H1 (cell line): ENCODE data around the gene ANKRD12. TPM values are rescaled to one million over a fixed set of nuclear protein-coding genes. Genes with fewer than 3 reads are reported as not detected.
"Not testable (repeated sequence)": the region's sequence is repeated elsewhere in the genome, so short reads cannot be mapped to it uniquely, and the experiment has no call there.

Experiments
- CTCF ChIA-PET: fragments of 300-600 bp; sonication (Branson Sonifier 250); formaldehyde crosslinking; loops from one replicate; lab custom pipeline; 2021; ENCODE audit not compliant: partially characterized antibody; lab: Charles Lee
- POLR2A ChIA-PET: fragments of 300-600 bp; sonication (Branson Sonifier 250); formaldehyde crosslinking; loops from one replicate; lab custom pipeline; 2021; ENCODE audit warnings: inconsistent platforms; ENCODE audit not compliant: partially characterized antibody; lab: Charles Lee
- DNase-seq, 2 experiments: peaks; one replicate each; pipeline versions ENCODE4 v3.0.0 to v3.0.0-alpha.2; 2010 to 2022; ENCODE audit warnings: low spot score in 2 of 2, low read depth in 1 of 2, mixed read lengths in 1 of 2
- FAIRE-seq: peaks from 2 replicates; lab custom pipeline; 2011; peaks lifted over from hg19 to GRCh38; lab: Jason Lieb, UNC
- H2AFZ ChIP-seq: 2 replicates; pipeline ENCODE4 v1.8.1; 2012; ENCODE audit warnings: low read length, inconsistent platforms
- H2AK5ac ChIP-seq: 2 replicates; pipeline ENCODE4 v1.6.1; 2013; ENCODE audit warnings: low read depth, low read length
- H2BK120ac ChIP-seq: replicated peaks from 2 replicates; pipeline ENCODE3; 2013; ENCODE audit warnings: low read depth, low read length, inconsistent platforms
- H2BK12ac ChIP-seq: 2 replicates; pipeline ENCODE4 v1.6.1; 2013; ENCODE audit warnings: low read depth, low read length
- H2BK15ac ChIP-seq: 2 replicates; pipeline ENCODE4 v1.6.1; 2013; ENCODE audit warnings: low read length
- H2BK20ac ChIP-seq: 2 replicates; pipeline ENCODE4 v1.6.1; 2013; ENCODE audit warnings: low read length
- H2BK5ac ChIP-seq: 2 replicates; pipeline ENCODE4 v1.6.1; 2013; ENCODE audit warnings: low read depth, low read length
- H3K14ac ChIP-seq: 2 replicates; pipeline ENCODE4 v1.6.1; 2013; ENCODE audit warnings: inconsistent platforms; ENCODE audit not compliant: insufficient read length
- H3K18ac ChIP-seq: 2 replicates; pipeline ENCODE4 v1.6.1; 2013; ENCODE audit warnings: low read length; ENCODE audit errors: extremely low read depth
- H3K23ac ChIP-seq: 2 replicates; pipeline ENCODE4 v1.6.1; 2013; ENCODE audit warnings: inconsistent platforms; ENCODE audit not compliant: insufficient read length
- H3K23me2 ChIP-seq: 2 replicates; pipeline ENCODE4 v1.6.1; 2013; ENCODE audit warnings: low read depth, low read length
- H3K27ac ChIP-seq: 2 replicates; pipeline ENCODE4 v1.6.1; 2011; ENCODE audit warnings: low read depth, low read length, inconsistent platforms
- H3K27me3 ChIP-seq, 4 experiments: replicated peaks in 1 of 4; 1 replicate in 1 of 4; 2 replicates in 3 of 4; pipeline versions ENCODE4 v1.6.1 to v1.8.1; 2011 to 2013; ENCODE audit warnings: low read length in 3 of 4, mild to moderate bottlenecking in 3 of 4, inconsistent platforms in 2 of 4, mixed read lengths in 2 of 4, moderate library complexity in 1 of 4; ENCODE audit not compliant: control insufficient read depth in 3 of 4, insufficient read depth in 3 of 4; ENCODE audit errors: extremely low read depth in 1 of 4
- H3K36me3 ChIP-seq, 4 experiments: 2 replicates each; pipeline versions ENCODE4 v1.6.1 to v1.8.1; 2011 to 2013; ENCODE audit warnings: mild to moderate bottlenecking in 4 of 4, low read length in 3 of 4, moderate library complexity in 2 of 4, control low read depth in 1 of 4, inconsistent platforms in 1 of 4; ENCODE audit not compliant: insufficient read depth in 4 of 4, control insufficient read depth in 2 of 4
- H3K4ac ChIP-seq: replicated peaks from 2 replicates; pipeline ENCODE3; 2013; ENCODE audit warnings: low read length, low read depth, mixed read lengths, inconsistent platforms; ENCODE audit not compliant: insufficient read length
- H3K4me1 ChIP-seq, 4 experiments: replicated peaks in 1 of 4; 1 replicate in 1 of 4; 2 replicates in 3 of 4; pipeline versions ENCODE4 v1.6.1 to v1.8.1; 2011 to 2013; ENCODE audit warnings: low read length in 3 of 4, inconsistent platforms in 2 of 4, mixed read lengths in 1 of 4; ENCODE audit not compliant: insufficient read depth in 4 of 4, control insufficient read depth in 3 of 4
- H3K4me2 ChIP-seq, 2 experiments: 2 replicates each; pipeline versions ENCODE4 v1.6.1 to v1.8.1; 2011 to 2013; ENCODE audit warnings: low read depth in 2 of 2, low read length in 2 of 2, control low read depth in 1 of 2, inconsistent platforms in 1 of 2, mild to moderate bottlenecking in 1 of 2; ENCODE audit not compliant: insufficient read depth in 1 of 2
- H3K4me3 ChIP-seq, 4 experiments: fragments of 200-600, 300-600 bp in 1 of 4; sonication (generic), shearing (Covaris generic), sonication (Bioruptor Twin) in 1 of 4; 2 replicates each; pipeline versions ENCODE4 v1.5.1 to v1.8.1; 2011 to 2016; ENCODE audit warnings: low read length in 4 of 4, low read depth in 3 of 4, control low read depth in 2 of 4, inconsistent platforms in 2 of 4, mild to moderate bottlenecking in 2 of 4, mixed read lengths in 1 of 4, moderate library complexity in 1 of 4; ENCODE audit not compliant: insufficient read depth in 2 of 4; ENCODE audit errors: extremely low read depth in 1 of 4
- H3K56ac ChIP-seq: replicated peaks from 2 replicates; pipeline ENCODE3; 2013; ENCODE audit warnings: low read depth, mild to moderate bottlenecking, mixed read lengths, low read length, inconsistent platforms; ENCODE audit not compliant: insufficient read length
- H3K79me1 ChIP-seq: 2 replicates; pipeline ENCODE4 v1.6.1; 2013; ENCODE audit warnings: low read depth, low read length, control low read depth
- H3K79me2 ChIP-seq, 2 experiments: 2 replicates each; pipeline versions ENCODE4 v1.6.1 to v1.8.1; 2012 to 2013; ENCODE audit warnings: low read length in 2 of 2, mild to moderate bottlenecking in 2 of 2, inconsistent platforms in 1 of 2; ENCODE audit not compliant: insufficient read depth in 2 of 2, control insufficient read depth in 1 of 2
- H3K9ac ChIP-seq, 4 experiments: replicated peaks in 1 of 4; 1 replicate in 1 of 4; 2 replicates in 3 of 4; pipeline versions ENCODE4 v1.6.1 to v1.8.1; 2011 to 2013; ENCODE audit warnings: low read depth in 3 of 4, low read length in 3 of 4, control low read depth in 2 of 4, mild to moderate bottlenecking in 2 of 4, moderate library complexity in 2 of 4, inconsistent platforms in 1 of 4; ENCODE audit errors: extremely low read depth in 1 of 4
- H3K9me3 ChIP-seq, 2 experiments: 2 replicates each; pipeline versions ENCODE4 v1.6.1 to v1.8.1; 2012 to 2013; ENCODE audit warnings: mild to moderate bottlenecking in 2 of 2, moderate library complexity in 2 of 2, control low read depth in 1 of 2, inconsistent platforms in 1 of 2, low read depth in 1 of 2, low read length in 1 of 2, mixed read lengths in 1 of 2; ENCODE audit not compliant: insufficient read depth in 2 of 2
- H4K20me1 ChIP-seq, 2 experiments: replicated peaks in 1 of 2; 2 replicates each; pipeline versions ENCODE3 to v1.8.1; 2011 to 2013; ENCODE audit warnings: inconsistent platforms in 2 of 2, low read length in 2 of 2, mild to moderate bottlenecking in 1 of 2; ENCODE audit not compliant: insufficient read depth in 2 of 2, control insufficient read depth in 1 of 2
- H4K5ac ChIP-seq: 2 replicates; pipeline ENCODE4 v1.6.1; 2013; ENCODE audit warnings: low read length, low read depth, mixed read lengths, inconsistent platforms; ENCODE audit not compliant: insufficient read length
- H4K8ac ChIP-seq: 2 replicates; pipeline ENCODE4 v1.8.0; 2013; ENCODE audit warnings: mild to moderate bottlenecking, moderate library complexity, low read length, inconsistent platforms; ENCODE audit not compliant: insufficient read depth; ENCODE audit errors: extremely low read depth
- H4K91ac ChIP-seq: replicated peaks from 2 replicates; pipeline ENCODE3; 2013; ENCODE audit warnings: low read length, mixed read lengths, inconsistent platforms; ENCODE audit not compliant: insufficient read length
- WGBS, 2 experiments: shearing (Covaris generic) in 1 of 2; methylation state at CpG; one replicate each; pipeline versions ENCODE4 v1.1.6 to v1.1.7; 2013 to 2015; ENCODE audit warnings: low lambda C conversion rate in 2 of 2, mixed read lengths in 2 of 2, inconsistent platforms in 1 of 2, low coverage in 1 of 2, missing lambda C conversion rate in 1 of 2; ENCODE audit not compliant: insufficient replicate concordance in 2 of 2, insufficient coverage in 1 of 2, insufficient read length in 1 of 2; ENCODE audit errors: extremely low coverage in 1 of 2, missing lambda C conversion rate in 1 of 2; 5-methylcytosine and 5-hydroxymethylcytosine counted together
- polyA plus RNA-seq, 7 experiments: library from polyadenylated mRNA; depleted of rRNA in 3 of 7; stranded (reverse) in 5 of 7; unstranded in 2 of 7; fragments of >200 nt in 5 of 7; fragments of 200-250 nt in 2 of 7; gene quantifications; 1 replicate in 5 of 7; 2 replicates in 1 of 7; 4 replicates in 1 of 7; pipeline versions ENCODE4 v1.2.1 to v1.2.3, GENCODE V29; 2011 to 2013; ENCODE audit warnings: missing spikeins in 2 of 7, mixed read lengths in 2 of 7
- total RNA-seq: library from RNA; stranded (reverse); fragmentation: NEBNext Ultra II Directional; extraction: Animal tissue kit (Norgen Biotek cat#: 25700); gene quantifications from 2 replicates; pipeline ENCODE4 v1.2.1, GENCODE V29; 2021

The ANKRD12 gene
- total and polyA plus RNA-seq, 2 of the 8 experiments (the other 6 are each of a cell fraction or from before 2014, with no cell fraction given), result 2.6 to 37.9 TPM

GRCh38 chr18:9088727-9089126 lies 47.9 kb upstream of the ANKRD12 start:
- FAIRE-seq, H2AFZ ChIP-seq, H3K23ac ChIP-seq, H2AK5ac ChIP-seq, DNase-seq, H3K56ac ChIP-seq, H2BK20ac ChIP-seq, H3K4me1 ChIP-seq, H3K4ac ChIP-seq, H3K36me3 ChIP-seq, H3K18ac ChIP-seq, H3K79me2 ChIP-seq, H3K27me3 ChIP-seq, H3K23me2 ChIP-seq, H3K79me1 ChIP-seq, H3K9me3 ChIP-seq, H3K4me2 ChIP-seq, H2BK5ac ChIP-seq, H2BK120ac ChIP-seq, H4K8ac ChIP-seq, H2BK12ac ChIP-seq, H3K14ac ChIP-seq, POLR2A ChIA-PET, H2BK15ac ChIP-seq, H3K27ac ChIP-seq, H3K4me3 ChIP-seq, H4K91ac ChIP-seq, H4K20me1 ChIP-seq, H3K9ac ChIP-seq, CTCF ChIA-PET, H4K5ac ChIP-seq: not testable (repeated sequence)
- 96% methylated on average over 2 of the region's 2 CpGs; no CpG with 5 or more reads in 1 of the 2 experiments for WGBS, 2 experiments
